Measurements from ENCODE around the gene PIRT.

- no peak for TF ChIP-seq USF2 (IDR thresholded peaks at IDR 0.05; ENCODE audit: borderline replicate concordance, low read depth, low read length)
- no peak for TF ChIP-seq TEAD4 (IDR thresholded peaks at IDR 0.05; ENCODE audit: borderline replicate concordance, insufficient read depth)
- no peak for TF ChIP-seq CTCF (IDR thresholded peaks at IDR 0.05)
- TF ChIP-seq GABPA (IDR thresholded peaks at IDR 0.05; ENCODE audit: low read depth), result no peak
Observed at GRCh38 chr17:10806545-10807262, 31.2 kb downstream of the PIRT start.
